Measurements from ENCODE around the gene C3orf80.
A peak's percentile ranks its signal among the peaks of the same experiment; 100 is the strongest.
"Not testable (repeated sequence)": the region's sequence is repeated elsewhere in the genome, so short reads cannot be mapped to it uniquely, and the experiment has no call there.

Gene C3orf80

GRCh38 chr3:160195106-160195505 is 30.1 kb upstream of the C3orf80 start:
- Mint-ChIP-seq H3K27ac (no peak overlapping the region), H3K4me1 (peaks cover 0 to 2% of the 10 kb centered on the region in 2 donors), H3K4me3 (no peak overlapping the region), H3K9me3 (peaks cover 4% of the 10 kb centered on the region in 2 donors), H3K36me3 (no peaks in the 10 kb centered on the region), H3K27me3 (peaks cover 0 to 6% of the 10 kb centered on the region in 2 donors)
- ATAC-seq (replicated peaks): no peak
- DNase-seq: no peak

- Mint-ChIP-seq H3K4me1 (peaks cover 0 to 2% of the 10 kb centered on the region in 2 donors), H3K36me3 (no peaks in the 10 kb centered on the region), H3K27ac (no peak overlapping the region), H3K27me3 (peaks cover 0 to 6% of the 10 kb centered on the region in 2 donors), H3K9me3 (peaks cover 4% of the 10 kb centered on the region in 2 donors), H3K4me3 (no peak overlapping the region)
- no peak for DNase-seq
- ATAC-seq (replicated peaks): no peak
Measured at GRCh38 chr3:160196511-160197104, 28.6 kb upstream of the C3orf80 start.

- Mint-ChIP-seq H3K27me3 (peaks cover 0 to 6% of the 10 kb centered on the region in 2 donors), H3K9me3 (peaks cover 7 to 8% of the 10 kb centered on the region in 2 donors), H3K4me3 (no peak overlapping the region), H3K27ac (no peak overlapping the region), H3K36me3 (no peaks in the 10 kb centered on the region), H3K4me1 (peaks cover 0 to 2% of the 10 kb centered on the region in 2 donors)
- no peak for ATAC-seq (replicated peaks)
- no peak for DNase-seq
Measured at GRCh38 chr3:160199108-160199507, 26.1 kb upstream of the C3orf80 start.

GRCh38 chr3:160200353-160200752 is 24.9 kb upstream of the C3orf80 start:
- Mint-ChIP-seq H3K4me3 (no peak overlapping the region), H3K4me1 (peaks cover 0 to 2% of the 10 kb centered on the region in 2 donors), H3K27me3 (peaks cover 0 to 6% of the 10 kb centered on the region in 2 donors), H3K9me3 (peaks cover 8 to 12% of the 10 kb centered on the region in 2 donors), H3K27ac (no peak overlapping the region), H3K36me3 (no peaks in the 10 kb centered on the region)
- DNase-seq (no peak), ATAC-seq (replicated peaks) (no peak)

GRCh38 chr3:160204396-160205011 is 20.7 kb upstream of the C3orf80 start:
- not testable (repeated sequence) for H3K9me3 Mint-ChIP-seq, H3K27me3 Mint-ChIP-seq, H3K4me3 Mint-ChIP-seq, H3K4me1 Mint-ChIP-seq, H3K36me3 Mint-ChIP-seq, H3K27ac Mint-ChIP-seq, DNase-seq
- peak in 1 of 2 donors; percentile 20 for ATAC-seq (replicated peaks)

GRCh38 chr3:160205606-160206005 is 19.6 kb upstream of the C3orf80 start:
- no peaks in the 10 kb centered on the region for H3K4me1 Mint-ChIP-seq

GRCh38 chr3:160210341-160210740 is 14.9 kb upstream of the C3orf80 start:
- H3K4me3 Mint-ChIP-seq: no peak overlapping the region
- ATAC-seq (replicated peaks): no peak
- H3K4me1 Mint-ChIP-seq: no peaks in the 10 kb centered on the region
- DNase-seq: no peak
- H3K36me3 Mint-ChIP-seq: no peaks in the 10 kb centered on the region
- no peaks in the 10 kb centered on the region for H3K9me3 Mint-ChIP-seq
- H3K27ac Mint-ChIP-seq: no peak overlapping the region
- peaks cover 0 to 4% of the 10 kb centered on the region in 2 donors for H3K27me3 Mint-ChIP-seq

More at GRCh38 chr3:160205606-160206005, 19.6 kb upstream of the C3orf80 start:
- Mint-ChIP-seq H3K27me3 (no peaks in the 10 kb centered on the region), H3K9me3 (peaks cover 3 to 7% of the 10 kb centered on the region in 2 donors), H3K27ac (no peak overlapping the region), H3K36me3 (no peaks in the 10 kb centered on the region), H3K4me3 (no peak overlapping the region)
- ATAC-seq (replicated peaks) (no peak), DNase-seq (no peak)

GRCh38 chr3:160210799-160211221 is 14.4 kb upstream of the C3orf80 start:
- no peaks in the 10 kb centered on the region for H3K9me3 Mint-ChIP-seq
- H3K4me1 Mint-ChIP-seq: no peaks in the 10 kb centered on the region
- H3K27me3 Mint-ChIP-seq: peaks cover 0 to 4% of the 10 kb centered on the region in 2 donors
- no peak overlapping the region for H3K27ac Mint-ChIP-seq
- H3K36me3 Mint-ChIP-seq: no peaks in the 10 kb centered on the region
- H3K4me3 Mint-ChIP-seq: no peak overlapping the region
- DNase-seq (no peak), ATAC-seq (replicated peaks) (no peak)

- no peak for ATAC-seq (replicated peaks)
- Mint-ChIP-seq H3K4me3 (no peak overlapping the region), H3K4me1 (no peaks in the 10 kb centered on the region), H3K27me3 (peaks cover 9 to 13% of the 10 kb centered on the region in 2 donors), H3K36me3 (no peaks in the 10 kb centered on the region), H3K9me3 (no peaks in the 10 kb centered on the region), H3K27ac (no peak overlapping the region)
- no peak for DNase-seq
Measured at GRCh38 chr3:160213191-160213590, 12.0 kb upstream of the C3orf80 start.

GRCh38 chr3:160217675-160218074 is 7.5 kb upstream of the C3orf80 start:
- Mint-ChIP-seq H3K27ac (no peak overlapping the region), H3K4me3 (no peak overlapping the region), H3K4me1 (no peaks in the 10 kb centered on the region), H3K27me3 (peaks cover 33 to 36% of the 10 kb centered on the region in 2 donors), H3K9me3 (no peaks in the 10 kb centered on the region), H3K36me3 (no peaks in the 10 kb centered on the region)
- DNase-seq (no peak), ATAC-seq (replicated peaks) (no peak)

GRCh38 chr3:160218136-160218535 is 7.1 kb upstream of the C3orf80 start:
- H3K9me3 Mint-ChIP-seq: no peaks in the 10 kb centered on the region
- H3K36me3 Mint-ChIP-seq: no peaks in the 10 kb centered on the region
- no peak overlapping the region for H3K4me3 Mint-ChIP-seq
- no peak overlapping the region for H3K27ac Mint-ChIP-seq
- peaks cover 36 to 38% of the 10 kb centered on the region in 2 donors for H3K27me3 Mint-ChIP-seq
- ATAC-seq (replicated peaks): no peak
- no peaks in the 10 kb centered on the region for H3K4me1 Mint-ChIP-seq
- no peak for DNase-seq

- Mint-ChIP-seq H3K27me3 (peaks cover 53 to 56% of the 10 kb centered on the region in 2 donors), H3K4me1 (peaks cover 9 to 12% of the 10 kb centered on the region in 2 donors), H3K4me3 (no peak overlapping the region), H3K36me3 (no peaks in the 10 kb centered on the region), H3K27ac (no peak overlapping the region), H3K9me3 (no peaks in the 10 kb centered on the region)
- no peak for ATAC-seq (replicated peaks)
- no peak for DNase-seq
Measured at GRCh38 chr3:160220038-160220437, 5.2 kb upstream of the C3orf80 start.

GRCh38 chr3:160221019-160221418 is 4.2 kb upstream of the C3orf80 start:
- DNase-seq (no peak), ATAC-seq (replicated peaks) (no peak)
- Mint-ChIP-seq H3K9me3 (no peaks in the 10 kb centered on the region), H3K27me3 (peaks cover 53 to 58% of the 10 kb centered on the region in 2 donors), H3K27ac (no peak overlapping the region), H3K4me3 (no peak overlapping the region), H3K4me1 (peaks cover 9 to 14% of the 10 kb centered on the region in 2 donors), H3K36me3 (no peaks in the 10 kb centered on the region)

GRCh38 chr3:160224256-160224655 is 966 bp upstream of the C3orf80 start:
- DNase-seq: no peak
- H3K4me1 Mint-ChIP-seq: peaks cover 16 to 23% of the 10 kb centered on the region in 2 donors
- ATAC-seq (replicated peaks): no peak
- peak overlapping the region in 1 of 2 donors; percentile 27 for H3K4me3 Mint-ChIP-seq
- H3K27ac Mint-ChIP-seq: no peak overlapping the region
- peaks cover 44 to 55% of the 10 kb centered on the region in 2 donors for H3K27me3 Mint-ChIP-seq
- H3K9me3 Mint-ChIP-seq: no peaks in the 10 kb centered on the region
- peaks cover 0 to 3% of the 10 kb centered on the region in 2 donors for H3K36me3 Mint-ChIP-seq

- no peak for ATAC-seq (replicated peaks)
- Mint-ChIP-seq H3K4me3 (peak overlapping the region; percentile 77 to 84), H3K36me3 (peaks cover 0 to 3% of the 10 kb centered on the region in 2 donors), H3K4me1 (peaks cover 16 to 23% of the 10 kb centered on the region in 2 donors), H3K27ac (peak overlapping the region; percentile 85), H3K27me3 (peaks cover 41 to 52% of the 10 kb centered on the region in 2 donors), H3K9me3 (no peaks in the 10 kb centered on the region)
- DNase-seq: no peak
Measured at GRCh38 chr3:160224811-160225175, 429 bp upstream of the C3orf80 start.

Data from stimulated activated naive B cell treated with anti-CD40 and anti-IgM and Interleukin-4, amounts not matched to agents 10 μg/mL and 1 μg/mL and 100 μg/mL, for 72 hours (primary cell).